RWPE2 (cell line): ENCODE results near the gene SERP2.

Experiments
- ATAC-seq: fragments of 200-7000 bp; cut with Tn5 transposase; 3 replicates; pipeline ENCODE4 v1.9.1; 2021; ENCODE audit warnings: low read depth
- DNase-seq: peaks from one replicate; pipeline ENCODE4 v3.0.0-alpha.2; 2020; ENCODE audit warnings: low spot score
- H3K27ac ChIP-seq: fragments of 450-650 bp; 2 replicates; pipeline ENCODE4 v1.5.1; 2017; ENCODE audit warnings: mild to moderate bottlenecking; ENCODE audit not compliant: poor library complexity, severe bottlenecking
- H3K27me3 ChIP-seq: fragments of 250-450 bp; sonication (Bioruptor Pico); 2 replicates; pipeline ENCODE4 v1.5.1; 2021; ENCODE audit warnings: mild to moderate bottlenecking, moderate library complexity; ENCODE audit not compliant: insufficient read depth, poor library complexity, severe bottlenecking
- H3K36me3 ChIP-seq: fragments of 250-450 bp; sonication (Bioruptor Pico); 2 replicates; pipeline ENCODE4 v1.5.1; 2020; ENCODE audit warnings: low read depth, mild to moderate bottlenecking, moderate library complexity
- H3K4me1 ChIP-seq: fragments of 250-450 bp; sonication (Bioruptor Pico); 2 replicates; pipeline ENCODE4 v1.5.1; 2021; ENCODE audit warnings: mild to moderate bottlenecking, moderate library complexity; ENCODE audit not compliant: insufficient read depth, poor library complexity, severe bottlenecking
- H3K4me3 ChIP-seq: fragments of 250-450 bp; sonication (Bioruptor Pico); 2 replicates; pipeline ENCODE4 v1.5.1; 2021; ENCODE audit warnings: mild to moderate bottlenecking, moderate library complexity; ENCODE audit not compliant: severe bottlenecking
- H3K9me3 ChIP-seq: fragments of 250-450 bp; sonication (Bioruptor Pico); 2 replicates; pipeline ENCODE4 v1.5.1; 2021; ENCODE audit warnings: mild to moderate bottlenecking, moderate library complexity; ENCODE audit not compliant: severe bottlenecking
- CTCF ChIP-seq: fragments of 450-650 bp; IDR thresholded peaks from one replicate; pipeline ENCODE4 v1.5.1; 2017; ENCODE audit warnings: mild to moderate bottlenecking, moderate library complexity; ENCODE audit not compliant: poor library complexity, severe bottlenecking

Gene SERP2

DNA sequence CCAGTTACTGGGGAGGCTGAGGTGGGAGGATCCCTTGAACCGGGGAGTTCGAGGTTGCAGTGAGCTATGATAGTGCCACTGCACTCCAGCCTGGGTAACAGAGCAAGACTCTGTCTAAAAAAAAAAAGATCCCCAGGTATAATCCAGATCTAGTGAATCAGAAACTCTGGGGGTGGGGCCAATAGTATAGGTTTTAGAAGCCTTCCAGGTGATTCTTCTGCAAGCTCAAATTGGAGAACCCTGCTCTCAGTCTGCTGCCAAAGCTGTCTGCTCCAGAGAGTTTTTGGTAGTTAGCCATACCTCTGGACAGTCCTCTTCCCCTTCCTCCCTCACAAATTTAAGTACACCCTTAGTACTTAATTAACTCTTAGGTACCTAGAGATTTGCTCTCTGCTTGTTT lies 28.0 kb downstream of the SERP2 start:
- Histone ChIP-seq H3K27me3 (no peaks in the 10 kb centered on the region), H3K4me1 (no peaks in the 10 kb centered on the region), H3K36me3 (no peaks in the 10 kb centered on the region), H3K27ac (no peak overlapping the region), H3K9me3 (no peaks in the 10 kb centered on the region), H3K4me3 (no peak overlapping the region)
- ATAC-seq (no peak), DNase-seq (no peak)
- no peak for TF ChIP-seq CTCF

DNA sequence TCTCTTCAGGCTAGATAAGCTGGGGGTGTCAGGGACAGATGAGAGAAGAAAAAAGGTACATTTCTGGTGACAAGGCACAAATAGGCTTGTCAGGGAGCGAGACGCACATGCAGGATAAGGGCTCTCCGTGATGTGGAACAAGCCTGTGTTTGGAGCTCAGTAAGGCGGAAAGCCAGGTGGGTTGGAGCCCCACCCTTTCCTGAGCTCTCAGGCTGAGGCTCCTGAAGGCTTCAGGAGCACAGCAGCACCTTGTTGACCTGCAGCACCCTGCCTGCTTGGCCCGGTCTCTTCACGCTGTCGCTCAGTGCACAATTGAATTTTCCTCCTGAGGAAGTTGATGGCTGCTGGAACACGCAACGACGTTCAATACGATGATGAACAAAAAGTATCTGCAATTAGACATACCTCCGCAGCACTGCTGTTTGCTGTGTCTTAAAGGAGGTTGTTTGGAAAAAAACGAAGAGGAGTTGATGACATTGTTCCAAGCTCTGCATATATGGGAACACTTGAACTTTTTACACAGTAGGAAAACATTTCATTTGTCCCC lies 29.3 kb downstream of the SERP2 start:
- no peaks in the 10 kb centered on the region for H3K9me3 ChIP-seq
- DNase-seq: no peak
- ATAC-seq: no peak
- no peak overlapping the region for H3K4me3 ChIP-seq
- H3K27me3 ChIP-seq: no peaks in the 10 kb centered on the region
- no peak for TF ChIP-seq CTCF
- H3K36me3 ChIP-seq: no peaks in the 10 kb centered on the region
- H3K4me1 ChIP-seq: peaks cover 7% of the 10 kb centered on the region
- H3K27ac ChIP-seq: no peak overlapping the region

- no peak for DNase-seq
- Histone ChIP-seq H3K4me3 (no peak overlapping the region), H3K36me3 (no peaks in the 10 kb centered on the region), H3K9me3 (no peaks in the 10 kb centered on the region), H3K27ac (no peak overlapping the region), H3K4me1 (peaks cover 8% of the 10 kb centered on the region), H3K27me3 (no peaks in the 10 kb centered on the region)
- no peak for TF ChIP-seq CTCF
- ATAC-seq: no peak
These were observed 29.9 kb downstream of the SERP2 start for GRCh38 chr13:44403461-44404056.

- no peak for TF ChIP-seq CTCF
- Histone ChIP-seq H3K36me3 (no peaks in the 10 kb centered on the region), H3K4me3 (no peak overlapping the region), H3K27me3 (no peaks in the 10 kb centered on the region), H3K4me1 (peaks cover 8% of the 10 kb centered on the region), H3K27ac (no peak overlapping the region), H3K9me3 (no peaks in the 10 kb centered on the region)
- ATAC-seq: no peak
- DNase-seq: no peak
These were observed 30.9 kb downstream of the SERP2 start for GRCh38 chr13:44404261-44405132.
